HepG2 (cell line): ENCODE data around the gene DSTN. TPM values are rescaled to one million over a fixed set of nuclear protein-coding genes. Genes with fewer than 3 reads are reported as not detected.
A peak's percentile ranks its signal among the peaks of the same experiment; 100 is the strongest.

Experiments used
- ATAC-seq: fragments of 200-7000 bp; cut with Tn5 transposase; 3 replicates; pipeline ENCODE4 v1.9.1; 2020; ENCODE audit warnings: mild to moderate bottlenecking, moderate library complexity
- BruUV-seq: library from RNA; stranded (reverse); fragments of 400-500 nt; replicated peaks from 2 replicates; lab custom pipeline; 2021; lab: Mats Ljungman, UMichigan
- CTCF ChIA-PET: fragments of 300-600 bp; formaldehyde crosslinking; extraction: SDS; loops from one replicate; lab custom pipeline; 2021; ENCODE audit warnings: low total read pairs, inconsistent platforms, low intra/inter-chr PET ratio; lab: Yijun Ruan, JAX
- POLR2A ChIA-PET: fragments of 350-600 bp; sonication (Branson Sonifier 250); formaldehyde crosslinking; loops from one replicate; lab custom pipeline; 2020; ENCODE audit warnings: antibody characterized with exemption, inconsistent platforms; lab: Yijun Ruan, JAX
- DNase-seq: peaks from one replicate; pipeline ENCODE4 v3.0.0-alpha.2; 2015; ENCODE audit warnings: low spot score
- FAIRE-seq: peaks from 3 replicates; lab custom pipeline; 2011; peaks lifted over from hg19 to GRCh38; lab: Jason Lieb, UNC
- H2AFZ ChIP-seq: one replicate; pipeline ENCODE4 v1.6.1; 2011; ENCODE audit warnings: low read length, inconsistent platforms
- H3K27ac ChIP-seq: fragments of 300-600 bp; 3 replicates; pipeline ENCODE4 v1.8.0; 2011; ENCODE audit warnings: mixed run types, mild to moderate bottlenecking, mixed read lengths, low read length, inconsistent platforms; ENCODE audit not compliant: insufficient read depth; ENCODE audit errors: extremely low read length
- H3K27me3 ChIP-seq, 2 experiments: fragments of 200-600 bp in 1 of 2; 2 replicates in 1 of 2; 3 replicates in 1 of 2; pipeline versions ENCODE4 v1.6.0 to v1.8.0; 2011; ENCODE audit warnings: low read length in 2 of 2, mild to moderate bottlenecking in 2 of 2, moderate library complexity in 2 of 2, inconsistent platforms in 1 of 2; ENCODE audit not compliant: insufficient read depth in 2 of 2, control insufficient read depth in 1 of 2
- H3K36me3 ChIP-seq, 2 experiments: fragments of 200-600 bp in 1 of 2; replicated peaks in 1 of 2; 2 replicates in 1 of 2; 3 replicates in 1 of 2; pipeline versions ENCODE4 v1.5.1 to v1.8.0; 2011; ENCODE audit warnings: low read length in 2 of 2, inconsistent platforms in 1 of 2; ENCODE audit not compliant: insufficient read depth in 2 of 2, control insufficient read depth in 1 of 2
- H3K4me1 ChIP-seq: 2 replicates; pipeline ENCODE4 v1.5.1; 2012; ENCODE audit warnings: low read length, inconsistent platforms; ENCODE audit not compliant: insufficient read depth
- H3K4me2 ChIP-seq: 2 replicates; pipeline ENCODE4 v1.6.0; 2011; ENCODE audit warnings: low read depth, low read length, inconsistent platforms
- H3K4me3 ChIP-seq, 3 experiments: fragments of 200-600 bp in 1 of 3; sonication (generic), shearing (Covaris generic) in 1 of 3; replicated peaks in 1 of 3; 2 replicates each; pipeline ENCODE4 v1.5.1; 2011 to 2016; ENCODE audit warnings: low read length in 3 of 3, inconsistent platforms in 2 of 3, low read depth in 2 of 3, mild to moderate bottlenecking in 2 of 3, control low read depth in 1 of 3, mixed read lengths in 1 of 3; ENCODE audit not compliant: insufficient read depth in 1 of 3
- H3K79me2 ChIP-seq: one replicate; pipeline ENCODE4 v1.6.1; 2011; ENCODE audit warnings: low read length, inconsistent platforms; ENCODE audit not compliant: insufficient read depth
- H3K9ac ChIP-seq: 2 replicates; pipeline ENCODE4 v1.6.0; 2011; ENCODE audit warnings: mild to moderate bottlenecking, low read depth, low read length, inconsistent platforms; ENCODE audit not compliant: insufficient read depth
- H3K9me3 ChIP-seq: 2 replicates; pipeline ENCODE4 v1.5.1; 2012; ENCODE audit warnings: mild to moderate bottlenecking, low read length
- H4K20me1 ChIP-seq: 2 replicates; pipeline ENCODE4 v1.6.0; 2011; ENCODE audit warnings: inconsistent platforms, mild to moderate bottlenecking, low read length, moderate library complexity; ENCODE audit not compliant: insufficient read depth
- AKAP8 ChIP-seq: sonication (generic); formaldehyde crosslinking; IDR thresholded peaks from 2 replicates; pipeline ENCODE4 v1.5.1; 2020; ENCODE audit warnings: mild to moderate bottlenecking, missing genetic modification reagents
- CHD4 ChIP-seq: fragments of 200-600 bp; sonication (generic); IDR thresholded peaks from 2 replicates; pipeline ENCODE4 v1.7.0; 2017; ENCODE audit warnings: mild to moderate bottlenecking, low read length, borderline replicate concordance
- GTF3A ChIP-seq: sonication (generic); formaldehyde crosslinking; conservative IDR thresholded peaks from 2 replicates; pipeline ENCODE4 v1.4.0; 2020; ENCODE audit warnings: mild to moderate bottlenecking, missing genetic modification reagents
- JUND ChIP-seq: sonication (generic); formaldehyde crosslinking; IDR thresholded peaks from 2 replicates; pipeline ENCODE4 v1.8.0; 2022; ENCODE audit warnings: mild to moderate bottlenecking, missing genetic modification reagents
- MEIS2 ChIP-seq: sonication (generic); formaldehyde crosslinking; IDR thresholded peaks from 2 replicates; pipeline ENCODE4 v1.9.0; 2021; ENCODE audit warnings: mild to moderate bottlenecking, missing genetic modification reagents
- MIER3 ChIP-seq: IDR thresholded peaks from 2 replicates; pipeline ENCODE4 v1.6.1; 2016; ENCODE audit warnings: missing compliant biosample characterization, borderline replicate concordance
- PHF5A ChIP-seq: IDR thresholded peaks from one replicate; pipeline ENCODE4 v1.6.1; 2018; ENCODE audit warnings: low read depth, missing genetic modification reagents; ENCODE audit not compliant: unreplicated experiment
- POLR2A ChIP-seq, 2 experiments: IDR thresholded peaks; 2 replicates each; pipeline ENCODE4 v1.6.1; 2011; ENCODE audit warnings: low read depth in 2 of 2, low read length in 2 of 2, mild to moderate bottlenecking in 1 of 2, moderate library complexity in 1 of 2; ENCODE audit not compliant: insufficient read depth in 1 of 2
- POLR2AphosphoS5 ChIP-seq: IDR thresholded peaks from 2 replicates; pipeline ENCODE4 v1.6.1; 2012; ENCODE audit warnings: low read depth, low read length
- POLR2G ChIP-seq: fragments of 200-400 bp; formaldehyde crosslinking; IDR thresholded peaks from 2 replicates; pipeline ENCODE4 v1.6.1; 2018; ENCODE audit warnings: mild to moderate bottlenecking, low read depth, low read length, moderate library complexity
- RBM22 ChIP-seq: fragments of 200-400 bp; formaldehyde crosslinking; optimal IDR thresholded peaks from 2 replicates; pipeline ENCODE3; 2017; ENCODE audit warnings: mild to moderate bottlenecking, low read length, moderate library complexity
- RFX3 ChIP-seq: IDR thresholded peaks from 2 replicates; pipeline ENCODE4 v1.6.1; 2016; ENCODE audit warnings: missing biosample characterization, missing genetic modification reagents
- SP140L ChIP-seq: sonication (generic); formaldehyde crosslinking; IDR thresholded peaks from 2 replicates; pipeline ENCODE4 v1.4.0; 2020; ENCODE audit warnings: missing genetic modification reagents, borderline replicate concordance
- ZC3H13 ChIP-seq: sonication (generic); formaldehyde crosslinking; IDR thresholded peaks from 2 replicates; pipeline ENCODE4 v1.8.1; 2023; ENCODE audit warnings: mild to moderate bottlenecking, missing genetic modification reagents, moderate library complexity
- ZKSCAN1 ChIP-seq: fragments of 150-350 bp; IDR thresholded peaks from 2 replicates; pipeline ENCODE4 v1.6.1; 2014; ENCODE audit warnings: low read length
- ZKSCAN5 ChIP-seq: sonication (generic); formaldehyde crosslinking; IDR thresholded peaks from 2 replicates; pipeline ENCODE4 v1.5.1; 2020; ENCODE audit warnings: mild to moderate bottlenecking, missing genetic modification reagents
- ZKSCAN8 ChIP-seq: IDR thresholded peaks from 2 replicates; pipeline ENCODE4 v1.6.1; 2016; ENCODE audit warnings: borderline replicate concordance, missing genetic modification reagents, missing compliant biosample characterization
- ZNF496 ChIP-seq: sonication (generic); formaldehyde crosslinking; IDR thresholded peaks from 2 replicates; pipeline ENCODE4 v1.8.1; 2023; ENCODE audit warnings: mild to moderate bottlenecking, moderate library complexity, missing genetic modification reagents; ENCODE audit not compliant: insufficient replicate concordance
- ZNF530 ChIP-seq: sonication (generic); formaldehyde crosslinking; IDR thresholded peaks from 2 replicates; pipeline ENCODE4 v1.5.0; 2020; ENCODE audit warnings: low read depth, mild to moderate bottlenecking, missing genetic modification reagents
- ZNF879 ChIP-seq: sonication (generic); formaldehyde crosslinking; IDR thresholded peaks from 2 replicates; pipeline ENCODE4 v1.8.1; 2023; ENCODE audit warnings: missing genetic modification reagents
- WGBS: methylation state at CpG from one replicate; pipeline ENCODE4 v1.1.6; 2017; ENCODE audit warnings: low lambda C conversion rate; 5-methylcytosine and 5-hydroxymethylcytosine counted together
- in situ Hi-C: cut with HindIII; loops from 2 replicates; pipeline ENCODE4 v1.10.0; 2017; ENCODE audit warnings: low pct_unique_long_range_greater_than_20kb; ENCODE audit not compliant: extremely low pct_ligation_motif_present
- intact Hi-C: fragments of 100-400 bp; cut with micrococcal nuclease; formaldehyde crosslinking; loops from one replicate; pipeline ENCODE4 v1.10.0; 2022; ENCODE audit not compliant: unreplicated experiment
- polyA plus RNA-seq, 8 experiments: library from polyadenylated mRNA; depleted of rRNA in 3 of 8; stranded (reverse) in 7 of 8; unstranded in 1 of 8; fragments of >200 nt; fragmentation: Illumina TruSeq in 4 of 8; extraction: Trizol in 4 of 8; gene quantifications; 2 replicates each; pipeline versions ENCODE4 v1.2.1 to v1.2.3, GENCODE V29; 2011 to 2016; ENCODE audit warnings: low read depth in 4 of 8, missing spikeins in 1 of 8, mixed read lengths in 1 of 8; ENCODE audit not compliant: insufficient read depth in 1 of 8
- total RNA-seq, 5 experiments: library from RNA; depleted of rRNA; stranded (reverse); fragments of >200 nt; fragmentation: Illumina TruSeq; extraction: Trizol; gene quantifications; 2 replicates each; pipeline ENCODE4 v1.2.3, GENCODE V29; 2016; ENCODE audit warnings: low read depth in 1 of 5
- TF ChIP-seq, protein P1 (sequence below): IDR thresholded peaks from 2 replicates; pipeline ENCODE4 v1.6.1; 2016
- TF ChIP-seq, protein P2 (sequence below): IDR thresholded peaks from 2 replicates; pipeline ENCODE4 v1.6.1; 2016; ENCODE audit warnings: mild to moderate bottlenecking, missing biosample characterization, missing genetic modification reagents

DSTN gene
- total and polyA plus RNA-seq, 2 of the 13 experiments (the other 11 are each of a cell fraction or from before 2014, with no cell fraction given), result 27.6 to 106 TPM

DNA sequence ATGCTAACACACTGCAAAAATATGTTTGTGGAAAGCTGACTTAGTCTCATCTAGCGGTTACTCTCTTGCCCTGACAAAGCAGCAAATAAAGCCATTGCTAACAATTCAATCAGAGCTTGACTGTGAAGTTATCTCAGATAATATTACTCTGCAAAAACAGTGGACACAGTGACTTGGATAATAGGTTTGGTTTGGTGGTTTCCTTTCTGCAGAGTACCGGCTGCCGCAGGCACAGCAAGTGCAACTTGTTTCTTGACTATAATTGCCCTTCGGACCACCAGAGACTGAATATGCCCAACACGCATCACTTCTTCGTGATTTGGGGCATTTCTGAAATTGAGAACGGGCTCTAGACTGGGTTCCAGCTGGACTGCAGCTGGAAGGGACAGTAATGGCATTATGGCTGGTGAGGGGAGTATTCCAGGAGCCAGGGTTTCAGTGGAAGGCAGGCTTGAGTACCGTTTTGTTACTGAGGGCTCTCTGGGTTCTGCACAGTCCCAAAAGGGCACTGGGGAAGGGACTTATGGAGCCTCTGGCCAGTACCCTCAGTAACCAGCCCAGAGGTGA, 40.0 kb downstream of the DSTN start:
- CTCF ChIA-PET, result no interaction called here
- peaks cover 4 to 14% of the 10 kb centered on the region in 2 experiments; a peak in 3 of 5 replicates for H3K36me3 ChIP-seq
- no peak overlapping the region for H3K4me3 ChIP-seq
- no peak for DNase-seq
- TF ChIP-seq POLR2AphosphoS5 (peak; percentile 25; the same call in 1 of the 2 replicates), ZKSCAN5 (no peak), ZKSCAN1 (no peak), RBM22 (peak; percentile 82), MIER3 (CRISPR knock-in tag) (no peak), JUND (CRISPR knock-in tag) (no peak), MEIS2 (CRISPR knock-in tag) (no peak), CHD4 (no peak), ZNF530 (CRISPR knock-in tag) (no peak), ZKSCAN8 (no peak), POLR2G (peak; percentile 51; the same call in 1 of the 2 replicates), POLR2A (IDR thresholded peaks at IDR 0.05; ENCODE audit: insufficient read depth in 1 of 2, low read depth in 2 of 2, low read length in 2 of 2) (peak in 1 of 2 experiments; percentile 8; a peak in 1 of 4 replicates), PHF5A (CRISPR knock-in tag) (no peak), ZNF879 (0 out of 2 replicates have a peak, but pooled peaks have one; percentile 44), ZC3H13 (0 out of 2 replicates have a peak, but pooled peaks have one; percentile 21), SP140L (no peak), AKAP8 (peak; percentile 48; the same call in 1 of the 2 replicates), RFX3 (no peak), GTF3A (0 out of 2 replicates have a peak, but pooled peaks have one; percentile 41), ZNF496 (CRISPR knock-in tag) (no peak)
- TF ChIP-seq, protein P1, sequence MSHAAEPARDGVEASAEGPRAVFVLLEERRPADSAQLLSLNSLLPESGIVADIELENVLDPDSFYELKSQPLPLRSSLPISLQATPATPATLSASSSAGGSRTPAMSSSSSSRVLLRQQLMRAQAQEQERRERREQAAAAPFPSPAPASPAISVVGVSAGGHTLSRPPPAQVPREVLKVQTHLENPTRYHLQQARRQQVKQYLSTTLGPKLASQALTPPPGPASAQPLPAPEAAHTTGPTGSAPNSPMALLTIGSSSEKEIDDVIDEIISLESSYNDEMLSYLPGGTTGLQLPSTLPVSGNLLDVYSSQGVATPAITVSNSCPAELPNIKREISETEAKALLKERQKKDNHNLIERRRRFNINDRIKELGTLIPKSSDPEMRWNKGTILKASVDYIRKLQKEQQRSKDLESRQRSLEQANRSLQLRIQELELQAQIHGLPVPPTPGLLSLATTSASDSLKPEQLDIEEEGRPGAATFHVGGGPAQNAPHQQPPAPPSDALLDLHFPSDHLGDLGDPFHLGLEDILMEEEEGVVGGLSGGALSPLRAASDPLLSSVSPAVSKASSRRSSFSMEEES, result no peak
- TF ChIP-seq, protein P2, sequence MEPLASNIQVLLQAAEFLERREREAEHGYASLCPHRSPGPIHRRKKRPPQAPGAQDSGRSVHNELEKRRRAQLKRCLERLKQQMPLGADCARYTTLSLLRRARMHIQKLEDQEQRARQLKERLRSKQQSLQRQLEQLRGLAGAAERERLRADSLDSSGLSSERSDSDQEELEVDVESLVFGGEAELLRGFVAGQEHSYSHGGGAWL (CRISPR knock-in tag), result no peak
- TF ChIP-seq, all 625 proteins: peak for 8
- POLR2A ChIA-PET, result interaction anchor here (1.2 kb wide), 2 partner anchors 40 to 72 kb away, joined by 3 read pairs; partner anchors contain the start of genes DSTN and RRBP1
- Histone ChIP-seq H2AFZ (no peak overlapping the region), H3K79me2 (no peaks in the 10 kb centered on the region), H3K4me2 (no peak overlapping the region), H3K9ac (no peak overlapping the region), H4K20me1 (peaks cover 15% of the 10 kb centered on the region), H3K4me1 (peaks cover 37% of the 10 kb centered on the region), H3K9me3 (no peaks in the 10 kb centered on the region), H3K27me3 (no peaks in the 10 kb centered on the region), H3K27ac (no peak overlapping the region)
- intact Hi-C loops (no loop called here), in situ Hi-C loops (loop anchor here (5.0 kb wide), 1 partner anchor 73 kb away; no protein-coding TSS in a partner anchor)
- no TSS peak for BruUV-seq
- ATAC-seq, result no peak
- FAIRE-seq, result no peak
- WGBS, result 97% methylated on average over 8 of the region's 8 CpGs
